ENCODE results near the gene DOK7. TPM values are rescaled to one million over a fixed set of nuclear protein-coding genes. Genes with fewer than 3 reads are reported as not detected.

Gene DOK7
- total and polyA plus RNA-seq, 7 experiments from 2014 or later: not detected

DNA sequence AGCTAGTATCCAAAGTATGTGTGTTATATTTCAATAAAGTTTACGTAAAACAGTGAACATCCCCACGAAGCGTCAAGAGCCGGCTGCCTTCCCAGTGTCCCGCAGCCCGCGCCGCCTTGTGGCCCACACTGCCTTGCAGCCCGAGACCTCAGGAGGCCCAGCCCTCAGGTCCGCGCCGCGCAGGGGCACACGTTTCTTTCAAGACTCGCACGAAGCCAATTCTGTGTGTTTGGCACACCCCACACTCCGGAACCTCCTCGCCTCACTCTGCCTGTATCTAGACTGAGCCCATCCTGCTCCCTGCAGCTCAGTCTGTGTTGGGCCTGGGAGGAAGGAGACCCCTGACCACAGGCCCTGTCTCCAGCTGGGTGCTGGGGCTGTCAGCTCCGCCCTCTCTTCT lies 63.4 kb downstream of the DOK7 start:
- CTCF ChIA-PET: no interaction called here
- peaks cover 8 to 28% of the 10 kb centered on the region in 2 donors for H3K4me1 ChIP-seq (ENCODE audit: control insufficient read depth in 2 of 2, insufficient read depth in 2 of 2, low read length in 2 of 2)
- no peak for ATAC-seq
- no peak overlapping the region for H3K4me3 ChIP-seq (ENCODE audit: low read length)
- peak overlapping the region in 2 of 9 donors; percentile 16 to 51 for H3K27ac Mint-ChIP-seq
- peaks cover 16 to 48% (median 28%) of the 10 kb centered on the region in 7 donors for H3K4me1 Mint-ChIP-seq
- no peaks in the 10 kb centered on the region for H3K9me3 ChIP-seq (ENCODE audit: control insufficient read depth in 2 of 3, low read length in 3 of 3)
- intact Hi-C loops (cut with micrococcal nuclease): no loop called here
- no peaks in the 10 kb centered on the region for H3K27me3 Mint-ChIP-seq
- DNase-seq: no peak
- no peaks in the 10 kb centered on the region for H3K9me3 Mint-ChIP-seq
- H3K36me3 Mint-ChIP-seq: peaks cover 0 to 12% (median 0%) of the 10 kb centered on the region in 5 donors
- no peak overlapping the region for H3K27ac ChIP-seq (ENCODE audit: low read depth, low read length)
- POLR2A ChIA-PET: no interaction called here
- H3K4me3 Mint-ChIP-seq: peak overlapping the region in 2 of 10 donors; percentile 8 to 30
- peaks cover 0 to 71% (median 8%) of the 10 kb centered on the region in 3 experiments for H3K36me3 ChIP-seq (ENCODE audit: control insufficient read depth in 2 of 3, insufficient read depth in 3 of 3, low read length in 3 of 3)
- H3K27me3 ChIP-seq (ENCODE audit: control insufficient read depth in 2 of 2, insufficient read depth in 2 of 2, low read length in 2 of 2): no peaks in the 10 kb centered on the region

DNA sequence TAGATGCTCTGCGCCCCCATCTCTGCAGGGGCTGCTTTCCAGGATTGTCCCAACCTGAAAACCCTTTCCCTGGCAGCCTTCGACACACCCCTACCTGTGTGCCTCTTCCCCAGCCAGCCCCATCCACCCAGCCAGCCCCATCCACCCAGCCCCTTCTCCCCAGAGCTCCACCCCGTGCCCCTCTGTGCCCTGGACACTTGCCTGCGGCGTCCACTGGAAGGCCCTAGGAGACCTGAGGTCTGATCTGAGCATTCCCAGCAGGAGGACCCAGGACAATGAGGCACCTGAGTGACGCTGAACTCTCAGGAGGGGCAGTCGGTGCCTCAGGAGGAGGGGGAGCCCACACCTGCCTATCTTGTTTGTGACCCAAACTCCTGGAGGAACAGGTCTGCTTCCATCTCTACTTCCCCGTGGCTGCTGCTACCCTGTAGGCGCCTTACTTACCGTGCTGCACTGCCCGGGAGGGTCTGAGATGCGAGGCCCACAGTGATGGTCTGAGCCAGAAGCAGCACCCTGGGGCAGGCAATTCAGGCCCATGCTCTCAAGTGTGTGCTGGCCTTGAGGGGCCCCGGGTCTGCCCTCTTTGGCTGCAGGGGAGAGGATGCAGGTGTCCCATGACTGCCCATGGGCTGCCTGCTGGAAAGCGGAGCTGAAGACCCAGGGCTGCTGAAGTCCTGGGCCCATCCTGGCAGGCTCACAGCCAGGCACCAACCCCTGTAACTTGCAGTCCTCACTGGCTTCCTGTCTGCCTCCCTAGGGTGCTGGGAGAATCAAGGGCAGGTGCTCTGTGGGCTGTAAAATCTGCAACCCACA lies 64.2 kb downstream of the DOK7 start:
- ChIA-PET CTCF (no interaction called here), POLR2A (interaction anchor here (0.7 kb wide), 1 partner anchor 33 kb away, joined by 3 read pairs; no protein-coding TSS in a partner anchor)
- Mint-ChIP-seq H3K27ac (peak overlapping the region in 1 of 9 donors; percentile 4), H3K36me3 (peaks cover 0 to 10% (median 0%) of the 10 kb centered on the region in 5 donors), H3K4me1 (peaks cover 20 to 53% (median 30%) of the 10 kb centered on the region in 7 donors), H3K4me3 (peak overlapping the region in 1 of 10 donors; percentile 30), H3K9me3 (no peaks in the 10 kb centered on the region), H3K27me3 (no peaks in the 10 kb centered on the region)
- H3K4me1 ChIP-seq (ENCODE audit: control insufficient read depth in 2 of 2, insufficient read depth in 2 of 2, low read length in 2 of 2): peaks cover 10 to 32% of the 10 kb centered on the region in 2 donors
- intact Hi-C loops (cut with micrococcal nuclease): no loop called here
- no peaks in the 10 kb centered on the region for H3K9me3 ChIP-seq (ENCODE audit: control insufficient read depth in 2 of 3, low read length in 3 of 3)
- H3K27ac ChIP-seq (ENCODE audit: low read depth, low read length): no peak overlapping the region
- ATAC-seq: no peak
- DNase-seq: no peak
- no peaks in the 10 kb centered on the region for H3K27me3 ChIP-seq (ENCODE audit: control insufficient read depth in 2 of 2, insufficient read depth in 2 of 2, low read length in 2 of 2)
- peaks cover 0 to 68% (median 7%) of the 10 kb centered on the region in 3 experiments for H3K36me3 ChIP-seq (ENCODE audit: control insufficient read depth in 2 of 3, insufficient read depth in 3 of 3, low read length in 3 of 3)
- H3K4me3 ChIP-seq (ENCODE audit: low read length): no peak overlapping the region

DNA sequence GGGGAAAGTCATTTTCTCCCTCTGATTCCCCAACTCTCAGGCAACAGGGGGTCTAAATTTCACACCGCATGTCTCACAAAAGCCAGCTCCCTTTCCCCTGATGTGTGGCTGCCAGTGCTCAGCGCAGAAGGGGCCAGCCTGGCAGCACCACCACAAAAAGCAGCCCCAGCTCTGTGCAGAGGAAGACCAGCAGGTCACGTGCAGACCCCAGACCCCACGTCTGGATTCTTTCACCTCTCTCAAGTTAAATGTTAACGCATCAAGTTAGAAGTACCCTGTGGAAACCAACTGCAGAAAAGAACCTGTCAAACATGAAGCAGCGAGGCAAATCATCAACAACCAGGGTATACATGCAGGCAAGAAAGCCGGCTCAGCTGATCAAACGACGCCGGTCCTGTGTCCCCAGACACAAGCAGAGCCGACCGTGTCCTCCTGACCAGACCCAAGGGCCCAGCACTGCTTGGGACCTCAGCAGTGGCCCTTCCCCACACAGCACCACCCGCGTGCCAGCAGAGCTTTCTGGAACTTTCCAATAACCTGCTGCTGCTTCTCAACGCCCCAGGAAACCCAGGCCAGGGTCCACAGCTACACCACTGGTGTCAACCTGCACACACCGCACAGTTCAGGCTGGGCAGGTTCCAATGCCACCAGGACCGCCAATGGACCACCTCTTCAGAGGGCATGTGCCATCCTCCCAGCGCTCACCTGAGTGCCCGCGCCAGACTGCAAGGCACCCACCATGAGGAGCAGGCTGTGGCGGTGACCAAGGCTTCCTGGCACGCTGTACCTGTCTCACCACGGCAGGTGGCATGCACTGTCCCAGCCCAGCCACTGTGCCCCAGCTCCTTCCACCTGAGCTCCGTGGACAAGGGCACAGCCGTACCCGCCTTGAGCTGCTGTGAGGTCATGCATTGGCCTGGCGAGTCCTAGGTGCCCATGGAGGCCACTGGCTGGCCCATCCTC lies 65.1 kb downstream of the DOK7 start:
- CTCF ChIA-PET: no interaction called here
- no peaks in the 10 kb centered on the region for H3K27me3 Mint-ChIP-seq
- POLR2A ChIA-PET: interaction anchor here (0.7 kb wide), 1 partner anchor 34 kb away, joined by 3 read pairs; no protein-coding TSS in a partner anchor
- Histone ChIP-seq H3K4me1 (ENCODE audit: control insufficient read depth in 2 of 2, insufficient read depth in 2 of 2, low read length in 2 of 2) (peaks cover 16 to 32% of the 10 kb centered on the region in 2 donors), H3K4me3 (ENCODE audit: low read length) (no peak overlapping the region), H3K36me3 (ENCODE audit: control insufficient read depth in 2 of 3, insufficient read depth in 3 of 3, low read length in 3 of 3) (peaks cover 0 to 59% (median 7%) of the 10 kb centered on the region in 3 experiments), H3K27me3 (ENCODE audit: control insufficient read depth in 2 of 2, insufficient read depth in 2 of 2, low read length in 2 of 2) (no peaks in the 10 kb centered on the region), H3K27ac (ENCODE audit: low read depth, low read length) (no peak overlapping the region), H3K9me3 (ENCODE audit: control insufficient read depth in 2 of 3, low read length in 3 of 3) (no peaks in the 10 kb centered on the region)
- H3K36me3 Mint-ChIP-seq: peaks cover 0 to 10% (median 0%) of the 10 kb centered on the region in 5 donors
- H3K4me3 Mint-ChIP-seq: peak overlapping the region in 1 of 10 donors; percentile 25
- H3K27ac Mint-ChIP-seq: peak overlapping the region in 1 of 9 donors; percentile 62
- DNase-seq (no peak), ATAC-seq (no peak)
- peaks cover 20 to 56% (median 32%) of the 10 kb centered on the region in 7 donors for H3K4me1 Mint-ChIP-seq
- intact Hi-C loops (cut with micrococcal nuclease): no loop called here
- peaks cover 0 to 2% (median 0%) of the 10 kb centered on the region in 11 donors for H3K9me3 Mint-ChIP-seq

DNA sequence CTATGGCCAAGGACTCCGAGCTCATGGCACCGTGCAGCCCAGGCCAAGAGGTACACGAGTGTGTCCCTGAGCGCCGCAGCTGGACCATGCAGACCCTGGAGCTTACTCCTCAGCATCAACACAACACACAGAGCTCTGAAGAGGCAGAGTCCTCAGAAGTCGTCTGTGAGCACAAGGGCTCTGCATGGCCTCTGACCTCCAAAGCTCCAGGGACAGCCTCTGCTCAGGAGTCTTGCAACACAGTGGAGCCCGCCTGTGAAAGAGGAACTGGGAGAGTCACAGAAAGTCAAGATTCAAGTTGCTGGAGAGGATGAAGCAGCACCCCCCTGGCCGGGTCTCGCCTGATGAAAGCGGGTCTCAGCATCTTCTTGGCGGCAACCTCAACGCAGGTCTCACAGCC lies 66.3 kb downstream of the DOK7 start:
- H3K27ac ChIP-seq (ENCODE audit: low read depth, low read length): no peak overlapping the region
- Mint-ChIP-seq H3K36me3 (peaks cover 0 to 10% (median 0%) of the 10 kb centered on the region in 5 donors), H3K4me1 (peaks cover 20 to 61% (median 39%) of the 10 kb centered on the region in 7 donors), H3K9me3 (peaks cover 0 to 2% (median 0%) of the 10 kb centered on the region in 11 donors), H3K27ac (peak overlapping the region in 1 of 9 donors; percentile 7), H3K27me3 (peaks cover 0 to 5% (median 0%) of the 10 kb centered on the region in 5 donors), H3K4me3 (peak overlapping the region in 8 of 10 donors; percentile 21 to 99 (median 96))
- no peak for ATAC-seq
- ChIA-PET POLR2A (no interaction called here), CTCF (no interaction called here)
- no peak overlapping the region for H3K4me3 ChIP-seq (ENCODE audit: low read length)
- H3K9me3 ChIP-seq (ENCODE audit: control insufficient read depth in 2 of 3, low read length in 3 of 3): no peaks in the 10 kb centered on the region
- no peak for DNase-seq
- intact Hi-C loops (cut with micrococcal nuclease): no loop called here
- peaks cover 16 to 32% of the 10 kb centered on the region in 2 donors for H3K4me1 ChIP-seq (ENCODE audit: control insufficient read depth in 2 of 2, insufficient read depth in 2 of 2, low read length in 2 of 2)
- H3K27me3 ChIP-seq (ENCODE audit: control insufficient read depth in 2 of 2, insufficient read depth in 2 of 2, low read length in 2 of 2): no peaks in the 10 kb centered on the region
- H3K36me3 ChIP-seq (ENCODE audit: control insufficient read depth in 2 of 3, insufficient read depth in 3 of 3, low read length in 3 of 3): peaks cover 0 to 47% (median 6%) of the 10 kb centered on the region in 3 experiments

DNA sequence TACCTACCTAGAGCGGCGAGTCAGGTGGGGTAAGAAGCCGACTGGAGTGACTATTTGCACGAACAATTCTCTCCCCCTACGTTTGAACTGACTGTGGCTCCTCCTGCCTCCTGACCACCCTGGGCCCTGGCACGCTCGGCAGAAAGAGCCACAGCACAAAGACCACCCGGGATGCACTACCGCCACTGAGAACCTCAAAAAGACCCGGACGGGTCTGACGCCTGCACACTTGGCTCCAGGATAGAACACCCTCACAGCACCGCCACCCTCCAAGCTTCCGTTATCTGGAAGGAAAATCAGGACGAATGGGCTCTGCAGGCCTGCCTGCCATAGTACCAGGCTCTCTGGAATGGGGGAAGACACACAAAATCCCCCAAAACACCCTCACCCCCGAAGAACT lies 66.9 kb downstream of the DOK7 start:
- H3K4me1 ChIP-seq (ENCODE audit: control insufficient read depth in 2 of 2, insufficient read depth in 2 of 2, low read length in 2 of 2): peaks cover 16 to 32% of the 10 kb centered on the region in 2 donors
- Mint-ChIP-seq H3K36me3 (peaks cover 0 to 7% (median under 1%) of the 10 kb centered on the region in 5 donors), H3K4me1 (peaks cover 20 to 61% (median 39%) of the 10 kb centered on the region in 7 donors), H3K9me3 (peaks cover 0 to 2% (median 0%) of the 10 kb centered on the region in 11 donors), H3K27ac (peak overlapping the region in 4 of 9 donors; percentile 5 to 51 (median 31)), H3K27me3 (peaks cover under 1 to 6% (median under 1%) of the 10 kb centered on the region in 5 donors), H3K4me3 (peak overlapping the region; percentile 33 to 99 (median 96))
- no peak overlapping the region for H3K4me3 ChIP-seq (ENCODE audit: low read length)
- H3K9me3 ChIP-seq (ENCODE audit: control insufficient read depth in 2 of 3, low read length in 3 of 3): no peaks in the 10 kb centered on the region
- intact Hi-C loops (cut with micrococcal nuclease): loop anchor here in 1 of 2 donors (5.0 kb wide), 1 partner anchor 228 kb away; no protein-coding TSS in a partner anchor
- H3K36me3 ChIP-seq (ENCODE audit: control insufficient read depth in 2 of 3, insufficient read depth in 3 of 3, low read length in 3 of 3): peaks cover 0 to 41% (median 4%) of the 10 kb centered on the region in 3 experiments
- ChIA-PET POLR2A (no interaction called here), CTCF (no interaction called here)
- no peak for DNase-seq
- no peak overlapping the region for H3K27ac ChIP-seq (ENCODE audit: low read depth, low read length)
- ATAC-seq: no peak
- H3K27me3 ChIP-seq (ENCODE audit: control insufficient read depth in 2 of 2, insufficient read depth in 2 of 2, low read length in 2 of 2): no peaks in the 10 kb centered on the region

DNA sequence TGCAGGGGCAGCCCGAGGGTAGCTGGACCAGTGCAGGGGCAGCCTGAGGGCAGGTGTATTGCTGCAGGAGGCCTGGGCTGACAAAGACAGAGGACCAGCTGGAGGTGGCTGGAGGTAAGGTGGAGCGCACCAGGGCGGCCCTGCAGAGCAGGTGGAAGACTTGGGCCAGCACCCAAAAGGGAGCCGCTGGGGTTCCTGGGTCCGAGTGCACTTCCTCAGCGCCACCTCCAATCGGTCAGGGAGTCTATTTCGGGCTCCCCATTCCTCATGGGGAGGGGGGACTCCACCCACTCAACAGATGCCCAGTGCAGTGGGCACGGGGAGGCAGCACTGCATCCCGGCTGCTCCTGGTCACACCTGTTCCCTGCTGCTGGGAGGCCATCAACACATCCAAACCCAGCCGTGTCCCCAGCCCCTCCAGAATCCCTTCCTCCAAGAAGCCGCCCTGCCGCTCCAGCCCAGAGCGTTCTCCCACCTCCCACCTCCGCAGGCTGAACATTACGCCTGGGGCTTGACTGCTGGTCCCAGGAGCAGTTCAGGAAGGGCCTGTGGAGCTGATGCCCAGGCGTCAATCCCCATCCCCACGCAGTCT lies 67.7 kb downstream of the DOK7 start:
- Histone ChIP-seq H3K9me3 (ENCODE audit: control insufficient read depth in 2 of 3, low read length in 3 of 3) (no peaks in the 10 kb centered on the region), H3K36me3 (ENCODE audit: control insufficient read depth in 2 of 3, insufficient read depth in 3 of 3, low read length in 3 of 3) (peaks cover 0 to 33% (median 4%) of the 10 kb centered on the region in 3 experiments), H3K4me1 (ENCODE audit: control insufficient read depth in 2 of 2, insufficient read depth in 2 of 2, low read length in 2 of 2) (peaks cover 16 to 32% of the 10 kb centered on the region in 2 donors), H3K27me3 (ENCODE audit: control insufficient read depth in 2 of 2, insufficient read depth in 2 of 2, low read length in 2 of 2) (no peaks in the 10 kb centered on the region), H3K27ac (ENCODE audit: low read depth, low read length) (peak overlapping the region; percentile 84), H3K4me3 (ENCODE audit: low read length) (peak overlapping the region; percentile 83)
- DNase-seq (no peak), ATAC-seq (no peak)
- ChIA-PET CTCF (no interaction called here), POLR2A (no interaction called here)
- Mint-ChIP-seq H3K27me3 (peaks cover 5 to 10% (median 6%) of the 10 kb centered on the region in 5 donors), H3K4me1 (peaks cover 20 to 57% (median 39%) of the 10 kb centered on the region in 7 donors), H3K4me3 (peak overlapping the region; percentile 87 to 100 (median 98)), H3K36me3 (peaks cover 0 to 5% (median 3%) of the 10 kb centered on the region in 5 donors), H3K27ac (peak overlapping the region in 5 of 9 donors; percentile 14 to 94 (median 89)), H3K9me3 (peaks cover 0 to 6% (median 5%) of the 10 kb centered on the region in 11 donors)
- intact Hi-C loops (cut with micrococcal nuclease): loop anchor here in 1 of 2 donors (5.0 kb wide), 1 partner anchor 228 kb away; no protein-coding TSS in a partner anchor
